ENCODE measurements around the gene ZNF493. TPM values are rescaled to one million over a fixed set of nuclear protein-coding genes. Genes with fewer than 3 reads are reported as not detected.

Gene ZNF493
- total RNA-seq, 3 donors from 2014 or later (not counting 1 experiment from before 2014, with no cell fraction given), result 48.1 to 57.0 (median 50.4) TPM

DNA sequence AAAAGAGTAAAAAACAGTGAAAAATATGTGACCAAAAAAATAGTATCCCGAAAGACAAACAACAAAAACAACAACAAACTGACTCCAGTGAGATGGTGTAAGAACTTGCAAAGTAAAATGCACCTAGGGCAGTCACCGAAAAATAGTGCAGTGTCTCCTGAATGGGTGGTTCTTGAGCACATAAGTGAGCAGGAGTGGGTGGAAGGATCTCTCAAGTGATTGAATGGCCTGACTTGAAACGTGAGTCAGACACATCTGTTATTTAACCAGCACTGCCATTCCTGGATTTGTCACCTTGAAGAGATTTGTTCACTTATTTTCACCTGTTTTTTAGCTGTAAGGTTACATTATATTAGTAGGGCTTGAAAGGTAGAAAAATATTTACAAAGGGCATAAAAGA, 34.6 kb upstream of the ZNF493 start:
- ATAC-seq (no peak), DNase-seq (no peak)
- TF ChIP-seq, protein P1, sequence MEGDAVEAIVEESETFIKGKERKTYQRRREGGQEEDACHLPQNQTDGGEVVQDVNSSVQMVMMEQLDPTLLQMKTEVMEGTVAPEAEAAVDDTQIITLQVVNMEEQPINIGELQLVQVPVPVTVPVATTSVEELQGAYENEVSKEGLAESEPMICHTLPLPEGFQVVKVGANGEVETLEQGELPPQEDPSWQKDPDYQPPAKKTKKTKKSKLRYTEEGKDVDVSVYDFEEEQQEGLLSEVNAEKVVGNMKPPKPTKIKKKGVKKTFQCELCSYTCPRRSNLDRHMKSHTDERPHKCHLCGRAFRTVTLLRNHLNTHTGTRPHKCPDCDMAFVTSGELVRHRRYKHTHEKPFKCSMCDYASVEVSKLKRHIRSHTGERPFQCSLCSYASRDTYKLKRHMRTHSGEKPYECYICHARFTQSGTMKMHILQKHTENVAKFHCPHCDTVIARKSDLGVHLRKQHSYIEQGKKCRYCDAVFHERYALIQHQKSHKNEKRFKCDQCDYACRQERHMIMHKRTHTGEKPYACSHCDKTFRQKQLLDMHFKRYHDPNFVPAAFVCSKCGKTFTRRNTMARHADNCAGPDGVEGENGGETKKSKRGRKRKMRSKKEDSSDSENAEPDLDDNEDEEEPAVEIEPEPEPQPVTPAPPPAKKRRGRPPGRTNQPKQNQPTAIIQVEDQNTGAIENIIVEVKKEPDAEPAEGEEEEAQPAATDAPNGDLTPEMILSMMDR (IDR thresholded peaks at IDR 0.05), result no peak
- H3K36me3 ChIP-seq (ENCODE audit: control insufficient read depth, insufficient read depth, low read length), result peaks cover 27% of the 10 kb centered on the region
- no peaks in the 10 kb centered on the region for H3K9me3 Mint-ChIP-seq
- intact Hi-C loops (cut with micrococcal nuclease), result no loop called here
- H3K4me1 ChIP-seq (ENCODE audit: control insufficient read depth, insufficient read depth, low read length), result peaks cover 7% of the 10 kb centered on the region
- H3K27ac ChIP-seq (ENCODE audit: low read length), result no peak overlapping the region
- no peaks in the 10 kb centered on the region for H3K9me3 ChIP-seq (ENCODE audit: control insufficient read depth, insufficient read depth, low read length)
- H3K27me3 Mint-ChIP-seq (ENCODE audit: low read depth in 2 of 2), result no peaks in the 10 kb centered on the region
- peaks cover 9% of the 10 kb centered on the region for H3K36me3 Mint-ChIP-seq
- no peak overlapping the region for H3K4me3 ChIP-seq (ENCODE audit: low read length)
- peaks cover 23 to 30% of the 10 kb centered on the region in 2 donors for H3K4me1 Mint-ChIP-seq
- no peaks in the 10 kb centered on the region for H3K27me3 ChIP-seq (ENCODE audit: control insufficient read depth, insufficient read depth, low read length)
- 100% methylated on average over 3 of the region's 3 CpGs for WGBS (ENCODE audit: insufficient coverage)
- no peak overlapping the region for H3K4me3 Mint-ChIP-seq
- H3K27ac Mint-ChIP-seq, result no peak overlapping the region

DNA sequence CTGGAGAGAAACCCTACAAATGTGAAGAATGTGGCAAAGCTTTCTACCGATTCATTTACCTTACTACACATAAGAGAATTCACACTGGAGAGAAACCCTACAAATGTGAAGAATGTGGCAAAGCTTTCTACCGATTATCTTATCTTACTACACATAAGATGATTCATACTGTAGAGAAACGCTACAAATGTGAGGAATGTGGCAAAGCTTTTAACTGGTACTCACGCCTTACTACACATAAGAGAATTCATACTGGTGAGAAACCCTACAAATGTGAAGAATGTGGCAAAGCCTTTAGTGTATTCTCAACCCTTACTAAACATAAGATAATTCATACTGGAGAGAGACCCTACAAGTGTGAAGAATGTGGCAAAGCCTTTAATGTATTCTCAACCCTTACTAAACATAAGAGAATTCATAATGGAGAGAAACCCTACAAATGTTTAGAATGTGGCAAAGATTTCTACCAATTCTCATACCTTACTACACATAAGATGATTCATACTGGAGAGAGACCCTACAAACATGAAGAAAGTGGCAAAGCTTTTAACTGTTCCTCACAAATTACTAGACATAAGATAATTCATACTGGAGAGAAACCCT, 12.9 kb upstream of the ZNF493 start:
- no peaks in the 10 kb centered on the region for H3K27me3 ChIP-seq (ENCODE audit: control insufficient read depth, insufficient read depth, low read length)
- DNase-seq (no peak), ATAC-seq (no peak)
- WGBS (ENCODE audit: insufficient coverage), result 100% methylated on average over 2 of the region's 4 CpGs
- peaks cover 52% of the 10 kb centered on the region for H3K36me3 Mint-ChIP-seq
- peaks cover 44% of the 10 kb centered on the region for H3K9me3 ChIP-seq (ENCODE audit: control insufficient read depth, insufficient read depth, low read length)
- TF ChIP-seq, protein P1 (IDR thresholded peaks at IDR 0.05), result no peak
- no peak overlapping the region for H3K27ac ChIP-seq (ENCODE audit: low read length)
- peaks cover 9% of the 10 kb centered on the region for H3K36me3 ChIP-seq (ENCODE audit: control insufficient read depth, insufficient read depth, low read length)
- intact Hi-C loops (cut with micrococcal nuclease), result no loop called here
- H3K4me3 Mint-ChIP-seq, result no peak overlapping the region
- H3K4me1 ChIP-seq (ENCODE audit: control insufficient read depth, insufficient read depth, low read length), result no peaks in the 10 kb centered on the region
- H3K4me1 Mint-ChIP-seq, result no peaks in the 10 kb centered on the region
- no peak overlapping the region for H3K27ac Mint-ChIP-seq
- peaks cover 17 to 41% of the 10 kb centered on the region in 2 donors for H3K9me3 Mint-ChIP-seq
- H3K4me3 ChIP-seq (ENCODE audit: low read length), result no peak overlapping the region
- H3K27me3 Mint-ChIP-seq (ENCODE audit: low read depth in 2 of 2), result no peaks in the 10 kb centered on the region

DNA sequence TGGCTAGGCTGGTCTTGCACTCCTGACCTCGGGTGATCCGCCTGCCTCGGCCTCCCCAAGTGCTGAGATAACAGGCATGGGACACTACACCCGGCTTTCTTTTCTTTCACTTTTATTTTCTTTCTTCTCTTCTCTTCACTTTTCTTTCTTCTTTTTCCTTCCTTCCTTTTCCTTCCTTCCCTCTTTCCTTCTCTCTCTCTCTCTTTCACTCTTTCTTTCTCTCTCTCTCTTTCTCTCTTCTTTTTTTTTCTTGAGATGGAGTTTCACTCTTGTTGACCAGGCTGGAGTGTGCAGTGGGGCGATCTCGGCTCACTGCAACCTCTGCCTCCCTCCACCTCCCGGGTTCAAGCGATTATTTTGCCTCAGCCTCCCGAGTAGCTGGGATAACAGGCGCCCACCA, 812 bp upstream of the ZNF493 start:
- peaks cover 2 to 8% of the 10 kb centered on the region in 2 donors for H3K9me3 Mint-ChIP-seq
- no peak overlapping the region for H3K4me3 ChIP-seq (ENCODE audit: low read length)
- 98% methylated on average over 10 of the region's 10 CpGs for WGBS (ENCODE audit: insufficient coverage)

More for the DNA sequence above, 812 bp upstream of the ZNF493 start:
- DNase-seq, result no peak
- Histone ChIP-seq H3K27me3 (ENCODE audit: control insufficient read depth, insufficient read depth, low read length) (no peaks in the 10 kb centered on the region), H3K4me1 (ENCODE audit: control insufficient read depth, insufficient read depth, low read length) (peaks cover 4% of the 10 kb centered on the region), H3K27ac (ENCODE audit: low read length) (no peak overlapping the region), H3K36me3 (ENCODE audit: control insufficient read depth, insufficient read depth, low read length) (peaks cover 3% of the 10 kb centered on the region), H3K9me3 (ENCODE audit: control insufficient read depth, insufficient read depth, low read length) (no peaks in the 10 kb centered on the region)
- no peak for ATAC-seq
- no peak overlapping the region for H3K4me3 Mint-ChIP-seq
- H3K27ac Mint-ChIP-seq, result peak overlapping the region; percentile 92 to 95
- intact Hi-C loops (cut with micrococcal nuclease), result loop anchor here (2.0 kb wide), 3 partner anchors 37 to 831 kb away; partner anchors contain the start of genes ZNF708, ZNF737 and ZNF738
- no peaks in the 10 kb centered on the region for H3K36me3 Mint-ChIP-seq
- no peaks in the 10 kb centered on the region for H3K27me3 Mint-ChIP-seq (ENCODE audit: low read depth in 2 of 2)
- TF ChIP-seq, protein P1 (IDR thresholded peaks at IDR 0.05), result no peak
- peaks cover 26 to 42% of the 10 kb centered on the region in 2 donors for H3K4me1 Mint-ChIP-seq

Measured in natural killer cell (primary cell).